ENCODE data around the gene KCNN4.
A peak's percentile ranks its signal among the peaks of the same experiment; 100 is the strongest.
"Not testable (repeated sequence)": the region's sequence is repeated elsewhere in the genome, so short reads cannot be mapped to it uniquely, and the experiment has no call there.

Gene KCNN4

GRCh38 chr19:43812259-43812658, 31.5 kb upstream of the KCNN4 start:
- no peak for TF ChIP-seq CTCF (IDR thresholded peaks at IDR 0.05; ENCODE audit: poor library complexity, severe bottlenecking)
- no peak for ATAC-seq (ENCODE audit: low read depth)
- no peaks in the 10 kb centered on the region for H3K36me3 ChIP-seq (ENCODE audit: low read depth)
- H3K27me3 ChIP-seq (ENCODE audit: insufficient read depth, poor library complexity, severe bottlenecking), result no peaks in the 10 kb centered on the region
- H3K9me3 ChIP-seq (ENCODE audit: severe bottlenecking), result no peaks in the 10 kb centered on the region
- H3K27ac ChIP-seq (ENCODE audit: poor library complexity, severe bottlenecking), result no peak overlapping the region
- DNase-seq (ENCODE audit: low spot score), result no peak
- H3K4me1 ChIP-seq (ENCODE audit: insufficient read depth, poor library complexity, severe bottlenecking), result no peaks in the 10 kb centered on the region
- H3K4me3 ChIP-seq (ENCODE audit: severe bottlenecking), result no peak overlapping the region

- no peaks in the 10 kb centered on the region for H3K27me3 ChIP-seq (ENCODE audit: insufficient read depth, poor library complexity, severe bottlenecking)
- H3K27ac ChIP-seq (ENCODE audit: poor library complexity, severe bottlenecking), result no peak overlapping the region
- TF ChIP-seq CTCF (IDR thresholded peaks at IDR 0.05; ENCODE audit: poor library complexity, severe bottlenecking), result no peak
- H3K4me1 ChIP-seq (ENCODE audit: insufficient read depth, poor library complexity, severe bottlenecking), result no peaks in the 10 kb centered on the region
- DNase-seq (ENCODE audit: low spot score), result no peak
- ATAC-seq (ENCODE audit: low read depth), result no peak
- H3K36me3 ChIP-seq (ENCODE audit: low read depth), result no peaks in the 10 kb centered on the region
- no peaks in the 10 kb centered on the region for H3K9me3 ChIP-seq (ENCODE audit: severe bottlenecking)
- no peak overlapping the region for H3K4me3 ChIP-seq (ENCODE audit: severe bottlenecking)
Observed at GRCh38 chr19:43811837-43812236, 31.1 kb upstream of the KCNN4 start.

GRCh38 chr19:43809762-43810696, 29.3 kb upstream of the KCNN4 start:
- Histone ChIP-seq H3K9me3 (ENCODE audit: severe bottlenecking) (no peaks in the 10 kb centered on the region), H3K27ac (ENCODE audit: poor library complexity, severe bottlenecking) (no peak overlapping the region), H3K36me3 (ENCODE audit: low read depth) (no peaks in the 10 kb centered on the region), H3K27me3 (ENCODE audit: insufficient read depth, poor library complexity, severe bottlenecking) (no peaks in the 10 kb centered on the region), H3K4me1 (ENCODE audit: insufficient read depth, poor library complexity, severe bottlenecking) (no peaks in the 10 kb centered on the region), H3K4me3 (ENCODE audit: severe bottlenecking) (no peak overlapping the region)
- DNase-seq (ENCODE audit: low spot score) (no peak), ATAC-seq (ENCODE audit: low read depth) (peak; percentile 67; the same call in 2 of the 3 replicates)
- peak; percentile 73 for TF ChIP-seq CTCF (IDR thresholded peaks at IDR 0.05; ENCODE audit: poor library complexity, severe bottlenecking)

GRCh38 chr19:43807651-43808050, 26.9 kb upstream of the KCNN4 start:
- Histone ChIP-seq H3K4me1 (ENCODE audit: insufficient read depth, poor library complexity, severe bottlenecking) (no peaks in the 10 kb centered on the region), H3K36me3 (ENCODE audit: low read depth) (no peaks in the 10 kb centered on the region), H3K4me3 (ENCODE audit: severe bottlenecking) (no peak overlapping the region), H3K9me3 (ENCODE audit: severe bottlenecking) (no peaks in the 10 kb centered on the region), H3K27me3 (ENCODE audit: insufficient read depth, poor library complexity, severe bottlenecking) (no peaks in the 10 kb centered on the region), H3K27ac (ENCODE audit: poor library complexity, severe bottlenecking) (no peak overlapping the region)
- DNase-seq (ENCODE audit: low spot score) (no peak), ATAC-seq (ENCODE audit: low read depth) (no peak)
- no peak for TF ChIP-seq CTCF (IDR thresholded peaks at IDR 0.05; ENCODE audit: poor library complexity, severe bottlenecking)

GRCh38 chr19:43806848-43807247, 26.1 kb upstream of the KCNN4 start:
- TF ChIP-seq CTCF (IDR thresholded peaks at IDR 0.05; ENCODE audit: poor library complexity, severe bottlenecking), result no peak
- no peak for ATAC-seq (ENCODE audit: low read depth)
- DNase-seq (ENCODE audit: low spot score), result no peak
- Histone ChIP-seq H3K27ac (ENCODE audit: poor library complexity, severe bottlenecking) (no peak overlapping the region), H3K4me3 (ENCODE audit: severe bottlenecking) (no peak overlapping the region), H3K4me1 (ENCODE audit: insufficient read depth, poor library complexity, severe bottlenecking) (no peaks in the 10 kb centered on the region), H3K36me3 (ENCODE audit: low read depth) (no peaks in the 10 kb centered on the region), H3K27me3 (ENCODE audit: insufficient read depth, poor library complexity, severe bottlenecking) (no peaks in the 10 kb centered on the region), H3K9me3 (ENCODE audit: severe bottlenecking) (no peaks in the 10 kb centered on the region)

GRCh38 chr19:43806401-43806800, 25.6 kb upstream of the KCNN4 start:
- not testable (repeated sequence) for H3K9me3 ChIP-seq (ENCODE audit: severe bottlenecking); H3K27ac ChIP-seq (ENCODE audit: poor library complexity, severe bottlenecking); H3K27me3 ChIP-seq (ENCODE audit: insufficient read depth, poor library complexity, severe bottlenecking); H3K4me3 ChIP-seq (ENCODE audit: severe bottlenecking); DNase-seq (ENCODE audit: low spot score); H3K4me1 ChIP-seq (ENCODE audit: insufficient read depth, poor library complexity, severe bottlenecking); H3K36me3 ChIP-seq (ENCODE audit: low read depth); ATAC-seq (ENCODE audit: low read depth)
